HG03354 (cell line): ENCODE data around the gene ARHGAP9.

Source experiments
- ATAC-seq: cut with Tn5 transposase; IDR thresholded peaks from one replicate; pipeline ENCODE4 v1.9.1; 2021; ENCODE audit warnings: mild to moderate bottlenecking; ENCODE audit not compliant: unreplicated experiment, poor library complexity, severe bottlenecking

Gene ARHGAP9

GRCh38 chr12:57475271-57476161 is 4.2 kb downstream of the ARHGAP9 start:
- ATAC-seq = peak; percentile 13

GRCh38 chr12:57474862-57475261 is 4.8 kb downstream of the ARHGAP9 start:
- no peak for ATAC-seq

- no peak for ATAC-seq
These were observed 5.2 kb downstream of the ARHGAP9 start for GRCh38 chr12:57474430-57474829.

GRCh38 chr12:57473886-57474285 is 5.8 kb downstream of the ARHGAP9 start:
- no peak for ATAC-seq

GRCh38 chr12:57473392-57473791 is 6.3 kb downstream of the ARHGAP9 start:
- ATAC-seq = no peak

- no peak for ATAC-seq
These were observed 7.3 kb downstream of the ARHGAP9 start for GRCh38 chr12:57472391-57472790.

GRCh38 chr12:57471661-57472060 is 8.0 kb downstream of the ARHGAP9 start:
- ATAC-seq = no peak

- ATAC-seq = no peak
These were observed 8.6 kb downstream of the ARHGAP9 start for GRCh38 chr12:57470970-57471656.

GRCh38 chr12:57470286-57470969 is 9.2 kb downstream of the ARHGAP9 start:
- no peak for ATAC-seq

- no peak for ATAC-seq
These were observed 10.1 kb downstream of the ARHGAP9 start for GRCh38 chr12:57469296-57470164.

- no peak for ATAC-seq
These were observed 11.8 kb downstream of the ARHGAP9 start for GRCh38 chr12:57467915-57468314.

- no peak for ATAC-seq
These were observed 12.3 kb downstream of the ARHGAP9 start for GRCh38 chr12:57467212-57467874.

GRCh38 chr12:57465747-57466505 is 13.7 kb downstream of the ARHGAP9 start:
- no peak for ATAC-seq

GRCh38 chr12:57465030-57465746 is 14.5 kb downstream of the ARHGAP9 start:
- ATAC-seq = no peak

- no peak for ATAC-seq
These were observed 15.1 kb downstream of the ARHGAP9 start for GRCh38 chr12:57464569-57464968.

- ATAC-seq = no peak
These were observed 16.8 kb downstream of the ARHGAP9 start for GRCh38 chr12:57462912-57463253.

GRCh38 chr12:57462251-57462911 is 17.3 kb downstream of the ARHGAP9 start:
- peak; percentile 65 for ATAC-seq
